GM23248 (cell line): ENCODE data around the gene C3orf18.

Source experiments
- EZH2 ChIP-seq: fragments of 200-600 bp; sonication (generic); IDR thresholded peaks from 2 replicates; pipeline ENCODE4 v1.6.1; 2018; ENCODE audit warnings: antibody characterized with exemption, mild to moderate bottlenecking; ENCODE audit not compliant: insufficient read depth, poor library complexity, severe bottlenecking
- EZH2phosphoT487 ChIP-seq: fragments of 200-600 bp; sonication (generic); IDR thresholded peaks from 2 replicates; pipeline ENCODE4 v1.6.1; 2018; ENCODE audit warnings: antibody characterized with exemption, moderate library complexity, mild to moderate bottlenecking, low read depth; ENCODE audit not compliant: insufficient read depth

- TF ChIP-seq EZH2 (no peak), EZH2phosphoT487 (no peak)
Measured at GRCh38 chr3:50533807-50534461, 33.6 kb downstream of the C3orf18 start.
